Stimulated activated naive CD8-positive, alpha-beta T cell treated with anti-CD3 and anti-CD28 coated beads, Interleukin-15, amount 100 ng/mL, for 72 hours (primary cell): Measurements from ENCODE around the gene LCOR.

ENCODE experiments used
- ATAC-seq: fragments of 150-1000 bp; cut with Tn5 transposase; 2 replicates; pipeline ENCODE4 v1.10.0; 2021; ENCODE audit warnings: mild to moderate bottlenecking, moderate library complexity
- DNase-seq, 2 donors: peaks; one replicate each; pipeline ENCODE4 v3.0.0; 2021 to 2022
- H3K27ac Mint-ChIP-seq, 2 donors: one replicate each; pipeline ENCODE4 v1.8.0; 2022; ENCODE audit warnings: mild to moderate bottlenecking in 2 of 2, mixed read lengths in 2 of 2, moderate library complexity in 2 of 2
- H3K27me3 Mint-ChIP-seq: one replicate; pipeline ENCODE4 v1.8.0; 2022; ENCODE audit warnings: mixed read lengths
- H3K4me1 Mint-ChIP-seq: one replicate; pipeline ENCODE4 v1.8.0; 2022; ENCODE audit warnings: mild to moderate bottlenecking, mixed read lengths
- H3K4me3 Mint-ChIP-seq, 2 donors: one replicate each; pipeline ENCODE4 v1.8.0; 2022; ENCODE audit warnings: mild to moderate bottlenecking in 2 of 2, mixed read lengths in 2 of 2, moderate library complexity in 1 of 2
- H3K9me3 Mint-ChIP-seq, 2 donors: one replicate each; pipeline ENCODE4 v1.8.0; 2022; ENCODE audit warnings: mixed read lengths in 2 of 2

LCOR gene

DNA sequence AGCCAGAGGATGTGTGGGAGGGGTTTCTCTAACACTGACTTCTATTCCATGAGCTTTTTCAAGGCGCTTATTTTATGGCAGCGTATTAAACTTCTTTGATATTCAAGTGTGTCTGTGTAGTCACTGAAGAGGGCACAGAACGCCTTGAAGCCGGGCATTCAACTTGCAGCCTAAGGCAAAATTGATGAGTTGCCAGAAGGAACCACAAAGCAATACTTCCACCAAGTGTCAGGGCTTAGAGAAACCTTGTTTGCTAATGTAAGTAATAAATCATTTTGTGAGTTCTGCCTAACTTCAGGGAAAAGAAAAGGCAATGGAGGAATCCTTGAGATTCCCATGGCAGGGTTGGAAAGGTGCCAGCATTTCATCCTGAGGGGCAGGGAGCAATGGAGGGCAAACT lies 163.8 kb downstream of the LCOR start:
- DNase-seq: no peak
- Mint-ChIP-seq H3K4me1 (peaks cover 13% of the 10 kb centered on the region), H3K27me3 (no peaks in the 10 kb centered on the region), H3K27ac (no peak overlapping the region), H3K9me3 (no peaks in the 10 kb centered on the region), H3K4me3 (no peak overlapping the region)
- ATAC-seq: no peak

DNA sequence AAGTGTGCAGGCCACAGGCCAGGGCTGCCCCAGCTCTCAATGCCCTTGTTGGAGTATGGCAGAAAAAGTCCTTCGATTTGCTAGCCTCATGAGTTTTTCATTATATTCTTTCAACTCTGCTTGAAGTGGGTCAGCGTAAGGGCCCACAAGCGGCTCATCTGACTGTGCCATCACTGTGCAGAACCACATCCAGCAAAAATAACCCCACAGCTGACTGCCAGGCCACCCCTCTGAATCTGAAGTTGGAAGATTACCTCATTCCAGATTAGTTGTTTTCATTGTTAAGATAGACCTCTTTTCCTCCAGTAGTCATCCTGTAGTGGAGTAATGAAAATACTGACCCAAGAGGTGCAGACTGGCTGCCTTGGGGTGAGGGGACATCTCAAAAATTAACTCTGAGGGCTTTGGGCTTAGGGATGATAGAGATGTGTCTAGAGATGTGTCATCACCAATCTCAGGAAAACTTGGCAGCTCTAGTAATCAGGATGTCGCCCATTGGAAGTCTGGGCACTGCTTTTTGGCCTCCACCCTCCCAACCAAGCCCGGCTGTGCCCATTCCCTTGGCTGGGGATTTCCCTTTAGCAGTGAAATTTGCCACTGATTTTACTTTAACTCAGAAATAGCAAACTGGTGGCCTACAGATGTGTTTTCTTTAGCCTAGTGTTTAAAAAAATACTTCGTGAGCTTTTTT lies 164.3 kb downstream of the LCOR start:
- ATAC-seq (no peak), DNase-seq (no peak)
- H3K27me3 Mint-ChIP-seq: no peaks in the 10 kb centered on the region
- no peak overlapping the region for H3K4me3 Mint-ChIP-seq
- no peak overlapping the region for H3K27ac Mint-ChIP-seq
- H3K4me1 Mint-ChIP-seq: peaks cover 9% of the 10 kb centered on the region
- no peaks in the 10 kb centered on the region for H3K9me3 Mint-ChIP-seq

DNA sequence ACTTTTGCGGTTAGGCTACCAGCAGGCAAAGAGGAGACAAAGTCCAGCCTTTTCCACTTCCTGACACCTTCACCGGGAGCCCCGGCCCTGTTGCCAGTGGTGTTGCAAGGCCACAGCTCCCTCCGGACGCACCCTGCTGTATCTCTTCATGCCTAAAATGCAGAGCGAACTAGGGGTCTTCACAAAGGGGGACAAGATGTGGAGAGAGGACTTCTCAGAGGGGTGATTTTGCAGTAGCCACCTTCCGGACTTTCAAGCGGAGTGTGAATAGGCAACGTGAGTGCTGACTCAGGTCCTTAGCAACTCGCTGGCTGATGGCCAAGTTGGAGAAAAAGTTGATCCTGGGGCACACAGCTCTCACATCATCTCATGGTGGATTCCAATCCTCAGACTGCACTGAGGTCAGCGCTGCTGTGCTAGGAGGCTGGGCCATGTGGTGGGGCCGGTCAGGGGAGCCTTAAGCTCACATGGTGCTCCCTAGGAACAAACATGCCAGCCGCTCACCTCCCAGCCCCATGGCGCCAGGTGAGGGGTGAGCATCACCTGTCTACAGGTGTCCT lies 166.3 kb downstream of the LCOR start:
- Mint-ChIP-seq H3K27me3 (no peaks in the 10 kb centered on the region), H3K9me3 (no peaks in the 10 kb centered on the region), H3K27ac (no peak overlapping the region), H3K4me3 (no peak overlapping the region), H3K4me1 (no peaks in the 10 kb centered on the region)
- DNase-seq (no peak), ATAC-seq (no peak)

DNA sequence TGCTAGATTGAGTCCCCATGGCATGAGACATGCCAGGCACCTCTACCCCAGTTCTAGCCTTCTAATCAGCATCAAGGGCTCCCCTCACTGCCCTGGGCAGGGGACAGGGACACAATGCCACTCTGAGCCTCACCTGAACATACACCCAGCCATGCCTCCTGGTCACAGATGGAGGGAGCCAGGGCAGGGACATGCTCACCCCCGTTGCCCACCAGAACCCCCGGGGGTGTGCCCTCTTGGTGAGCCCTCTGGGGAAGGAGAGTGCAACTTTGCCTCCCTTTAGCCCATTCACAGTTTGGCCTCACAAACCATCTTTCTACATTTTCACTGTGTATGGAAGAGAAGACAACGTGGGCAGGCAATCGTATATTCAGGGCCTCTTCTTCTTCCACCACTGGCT lies 167.2 kb downstream of the LCOR start:
- DNase-seq (no peak), ATAC-seq (no peak)
- H3K4me1 Mint-ChIP-seq: no peaks in the 10 kb centered on the region
- H3K9me3 Mint-ChIP-seq: no peaks in the 10 kb centered on the region
- no peaks in the 10 kb centered on the region for H3K27me3 Mint-ChIP-seq
- no peak overlapping the region for H3K27ac Mint-ChIP-seq
- no peak overlapping the region for H3K4me3 Mint-ChIP-seq

DNA sequence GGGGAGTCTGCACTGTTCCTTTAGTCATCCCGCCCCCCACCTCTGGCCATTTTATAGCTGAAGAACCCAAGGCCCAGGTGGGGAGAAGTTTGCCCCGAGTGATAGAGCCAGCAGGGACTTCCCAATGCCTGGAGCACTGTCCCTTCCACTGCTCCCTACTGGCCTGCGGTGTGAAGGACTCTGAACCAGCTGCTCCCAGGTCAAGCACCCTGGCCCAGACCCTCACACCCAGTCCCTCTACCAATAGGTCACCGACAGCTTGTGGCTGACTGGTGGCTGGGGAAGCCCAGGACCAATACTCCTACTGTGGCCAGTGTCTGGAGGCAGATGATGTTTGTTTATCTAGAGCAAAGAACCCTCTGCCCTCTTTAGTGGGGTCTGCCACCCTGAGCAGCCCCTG lies 167.9 kb downstream of the LCOR start:
- ATAC-seq: no peak
- no peaks in the 10 kb centered on the region for H3K9me3 Mint-ChIP-seq
- no peak overlapping the region for H3K27ac Mint-ChIP-seq
- no peak for DNase-seq
- no peak overlapping the region for H3K4me3 Mint-ChIP-seq
- no peaks in the 10 kb centered on the region for H3K27me3 Mint-ChIP-seq
- H3K4me1 Mint-ChIP-seq: no peaks in the 10 kb centered on the region

DNA sequence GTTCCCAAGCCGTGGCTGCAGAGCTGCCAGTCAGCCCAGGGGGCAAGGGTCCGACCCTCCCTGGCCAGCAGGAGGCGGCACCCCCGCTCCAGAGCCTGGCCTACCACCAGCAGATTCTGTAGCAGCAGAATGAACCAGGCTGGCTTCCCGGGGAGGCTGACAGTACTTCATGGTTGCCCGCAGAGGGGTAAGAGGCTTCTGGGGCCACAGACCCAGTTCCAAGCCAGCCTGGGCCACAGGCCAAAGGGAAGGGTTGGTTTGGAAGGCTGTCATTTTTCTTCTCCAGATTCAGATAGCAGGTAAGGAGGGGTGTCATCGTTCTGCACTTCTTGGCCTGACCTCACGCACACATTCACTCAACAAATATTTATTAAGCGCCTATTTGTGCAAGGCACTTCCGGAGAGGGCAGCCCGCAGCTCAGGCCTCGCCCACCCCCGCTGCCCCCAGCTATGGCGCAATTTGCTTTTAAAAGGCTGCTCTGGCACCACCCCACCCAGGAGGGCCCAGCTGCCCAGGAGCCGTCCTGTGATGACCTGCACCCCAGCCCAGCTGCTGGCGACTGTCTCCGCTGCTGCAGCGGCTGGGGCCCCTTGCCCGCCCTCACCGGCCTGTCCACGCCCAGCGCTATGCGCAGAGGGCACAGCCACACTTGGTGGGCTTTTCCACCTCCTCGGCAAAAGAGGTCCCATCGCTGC lies 168.5 kb downstream of the LCOR start:
- no peaks in the 10 kb centered on the region for H3K9me3 Mint-ChIP-seq
- ATAC-seq (no peak), DNase-seq (no peak)
- H3K4me3 Mint-ChIP-seq: no peak overlapping the region
- H3K4me1 Mint-ChIP-seq: no peaks in the 10 kb centered on the region
- no peaks in the 10 kb centered on the region for H3K27me3 Mint-ChIP-seq
- H3K27ac Mint-ChIP-seq: no peak overlapping the region

DNA sequence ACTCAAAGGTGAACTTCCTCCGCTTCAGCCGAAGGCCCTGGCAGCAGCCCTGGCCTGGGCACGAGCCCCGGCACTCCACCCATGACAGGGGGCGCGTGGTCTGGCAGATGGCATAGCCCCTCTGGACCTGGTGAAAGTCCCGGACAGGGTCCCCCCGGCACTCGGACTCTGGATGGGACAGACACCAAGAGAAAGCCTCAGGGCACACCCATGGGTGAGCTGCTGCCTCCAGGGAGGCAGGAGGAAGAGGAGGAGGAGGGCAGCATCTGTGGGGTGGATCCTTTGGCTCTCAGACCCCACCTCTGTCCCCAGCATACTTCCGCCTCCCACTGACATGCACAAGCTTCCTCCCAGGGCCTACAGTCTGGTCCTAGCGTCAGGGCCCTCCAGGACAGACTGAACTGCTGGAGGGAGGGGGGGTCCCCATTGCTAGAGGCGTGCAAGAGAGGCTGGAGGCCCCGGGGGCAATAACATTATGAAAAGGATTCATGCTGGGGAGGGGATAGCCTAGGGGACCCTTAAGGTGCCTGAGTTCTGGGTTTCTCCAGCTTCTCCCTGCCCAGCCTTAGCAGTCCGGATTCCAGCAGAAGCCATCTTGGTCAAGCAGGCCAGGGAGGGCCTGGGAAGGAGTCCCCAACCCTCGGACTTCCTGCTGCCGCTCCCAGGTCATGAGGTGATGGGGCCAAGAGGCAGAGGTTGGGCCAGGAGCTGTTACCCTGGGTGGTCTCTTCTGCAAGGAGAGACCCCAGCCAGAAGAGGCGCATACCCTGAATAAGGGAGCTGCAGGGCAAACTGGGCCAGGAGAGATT lies 169.3 kb downstream of the LCOR start:
- Mint-ChIP-seq H3K27me3 (no peaks in the 10 kb centered on the region), H3K4me3 (no peak overlapping the region), H3K4me1 (no peaks in the 10 kb centered on the region), H3K9me3 (peaks cover 3% of the 10 kb centered on the region in 2 donors), H3K27ac (no peak overlapping the region)
- DNase-seq (no peak), ATAC-seq (no peak)

DNA sequence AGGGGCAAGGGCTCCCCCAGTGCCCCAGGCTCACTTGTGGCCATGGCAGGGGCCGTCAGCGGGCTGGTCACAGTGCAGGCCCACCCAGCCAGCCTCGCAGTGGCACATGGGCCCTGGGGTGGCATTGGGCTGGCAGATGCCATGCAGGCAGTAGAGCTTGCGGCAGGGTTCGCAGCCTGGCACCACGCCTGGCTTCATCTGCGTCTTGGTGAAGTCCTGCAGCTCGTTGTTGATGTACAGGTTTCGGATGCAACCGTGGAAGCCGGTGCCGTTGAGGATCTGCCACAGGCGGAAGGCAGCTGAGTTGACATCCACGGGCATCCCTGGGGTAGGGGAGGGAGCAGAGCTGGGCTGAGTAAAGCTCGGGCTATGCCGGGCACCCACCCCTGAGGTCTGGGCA lies 170.6 kb downstream of the LCOR start:
- Mint-ChIP-seq H3K4me1 (no peaks in the 10 kb centered on the region), H3K27me3 (no peaks in the 10 kb centered on the region), H3K9me3 (peaks cover 15 to 16% of the 10 kb centered on the region in 2 donors), H3K27ac (peak overlapping the region in 1 of 2 donors; percentile 89), H3K4me3 (no peak overlapping the region)
- no peak for ATAC-seq
- no peak for DNase-seq

DNA sequence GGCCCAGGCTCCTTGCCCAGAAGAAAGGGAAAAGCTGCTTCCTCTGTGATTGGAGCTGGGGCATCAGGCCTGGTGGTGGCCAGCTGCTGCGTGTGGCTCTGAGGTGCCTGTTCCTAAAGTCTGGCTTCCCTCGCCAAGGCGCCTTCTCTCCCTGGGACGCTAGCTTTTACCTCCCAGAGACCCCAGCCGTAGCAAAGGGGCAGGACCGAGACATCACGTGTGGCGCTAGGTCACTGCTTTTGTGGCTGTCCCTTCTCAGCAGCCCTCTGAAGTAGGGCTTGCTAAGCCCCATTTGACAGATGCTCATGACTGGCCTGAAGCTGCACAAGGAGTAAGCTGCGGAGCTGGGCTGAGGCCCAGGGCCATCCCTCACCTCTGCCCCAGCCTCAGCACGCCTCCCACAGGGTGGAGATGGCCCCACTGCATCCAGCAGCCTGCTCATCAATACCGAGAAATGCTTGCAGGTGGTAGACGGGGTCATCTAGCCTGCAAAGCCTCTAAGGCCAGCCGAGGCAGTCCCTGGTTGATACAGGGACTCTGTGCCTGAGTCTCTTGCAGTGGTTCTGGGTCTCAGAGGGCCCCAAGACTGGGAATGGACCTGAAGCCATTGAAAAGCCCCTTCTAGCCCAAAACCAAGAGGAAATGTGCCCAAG lies 171.2 kb downstream of the LCOR start:
- DNase-seq (no peak), ATAC-seq (no peak)
- H3K9me3 Mint-ChIP-seq: peaks cover 16 to 19% of the 10 kb centered on the region in 2 donors
- no peaks in the 10 kb centered on the region for H3K4me1 Mint-ChIP-seq
- H3K4me3 Mint-ChIP-seq: no peak overlapping the region
- H3K27ac Mint-ChIP-seq: peak overlapping the region in 1 of 2 donors; percentile 89
- no peaks in the 10 kb centered on the region for H3K27me3 Mint-ChIP-seq

DNA sequence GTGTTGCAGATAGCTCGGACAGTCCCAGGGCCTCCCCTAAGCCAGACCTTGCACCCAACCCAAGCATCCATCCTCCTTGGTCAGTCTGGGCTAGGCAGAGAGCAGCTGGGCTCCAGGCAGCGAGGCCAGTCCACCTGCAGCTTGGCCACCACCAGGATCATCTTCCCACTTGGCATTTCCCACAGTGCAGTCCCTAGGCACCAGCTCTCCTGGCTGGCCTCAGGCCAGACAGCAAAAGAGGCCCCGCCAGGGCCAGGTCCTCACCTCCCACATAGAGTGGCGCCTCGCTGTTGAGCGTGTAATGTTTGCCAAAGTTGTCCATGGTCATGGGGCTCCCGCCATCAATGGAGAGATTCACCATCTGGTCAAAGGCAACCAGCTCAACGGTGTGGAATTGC lies 171.7 kb downstream of the LCOR start:
- ATAC-seq (no peak), DNase-seq (no peak)
- peak overlapping the region in 1 of 2 donors; percentile 10 for H3K27ac Mint-ChIP-seq
- H3K4me3 Mint-ChIP-seq: no peak overlapping the region
- no peaks in the 10 kb centered on the region for H3K27me3 Mint-ChIP-seq
- H3K4me1 Mint-ChIP-seq: no peaks in the 10 kb centered on the region
- peaks cover 16 to 19% of the 10 kb centered on the region in 2 donors for H3K9me3 Mint-ChIP-seq

DNA sequence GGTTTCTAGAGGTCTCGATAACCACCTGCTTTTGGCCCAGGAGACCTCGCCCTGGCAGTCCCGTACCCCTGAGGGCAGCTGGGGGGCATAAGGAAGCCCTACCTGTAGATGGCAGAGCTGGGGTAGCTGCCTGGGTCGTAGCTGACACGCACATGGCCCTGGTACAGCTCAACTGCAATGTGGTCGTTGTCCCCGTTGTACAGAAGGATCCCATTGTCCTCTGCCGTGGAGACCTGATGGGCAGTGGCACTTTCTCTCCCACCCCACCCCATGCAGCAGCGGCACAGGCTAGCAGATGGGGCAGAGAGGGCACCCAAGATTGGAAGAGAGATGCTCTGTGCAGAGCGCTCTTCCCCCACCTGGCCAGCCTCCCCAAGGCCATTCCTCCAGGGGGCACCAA lies 172.5 kb downstream of the LCOR start:
- no peak overlapping the region for H3K27ac Mint-ChIP-seq
- ATAC-seq: no peak
- peaks cover 16 to 19% of the 10 kb centered on the region in 2 donors for H3K9me3 Mint-ChIP-seq
- no peaks in the 10 kb centered on the region for H3K27me3 Mint-ChIP-seq
- no peak overlapping the region for H3K4me3 Mint-ChIP-seq
- no peaks in the 10 kb centered on the region for H3K4me1 Mint-ChIP-seq
- DNase-seq: no peak

DNA sequence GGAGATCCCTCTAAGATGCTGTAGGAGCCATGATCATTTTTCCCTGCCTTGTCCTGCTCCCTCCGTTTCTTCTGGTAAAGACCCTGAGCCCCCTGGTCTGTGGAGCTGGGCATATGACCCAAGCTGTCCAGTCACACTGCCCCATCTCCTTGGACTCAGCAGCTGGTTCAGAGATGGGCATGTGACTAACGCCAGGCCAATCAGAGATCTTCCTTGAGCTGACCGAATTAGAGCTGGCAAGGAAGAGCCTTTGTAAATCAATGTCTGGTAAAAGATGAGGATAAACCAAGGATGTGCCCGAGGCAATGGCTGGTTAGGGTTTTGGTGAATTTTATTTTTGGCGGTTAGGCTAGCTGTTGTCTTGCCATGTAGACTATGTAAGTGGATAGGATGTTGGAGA lies 173.3 kb downstream of the LCOR start:
- peaks cover 16 to 19% of the 10 kb centered on the region in 2 donors for H3K9me3 Mint-ChIP-seq
- DNase-seq (no peak), ATAC-seq (no peak)
- no peak overlapping the region for H3K4me3 Mint-ChIP-seq
- H3K4me1 Mint-ChIP-seq: no peaks in the 10 kb centered on the region
- H3K27ac Mint-ChIP-seq: no peak overlapping the region
- H3K27me3 Mint-ChIP-seq: no peaks in the 10 kb centered on the region

DNA sequence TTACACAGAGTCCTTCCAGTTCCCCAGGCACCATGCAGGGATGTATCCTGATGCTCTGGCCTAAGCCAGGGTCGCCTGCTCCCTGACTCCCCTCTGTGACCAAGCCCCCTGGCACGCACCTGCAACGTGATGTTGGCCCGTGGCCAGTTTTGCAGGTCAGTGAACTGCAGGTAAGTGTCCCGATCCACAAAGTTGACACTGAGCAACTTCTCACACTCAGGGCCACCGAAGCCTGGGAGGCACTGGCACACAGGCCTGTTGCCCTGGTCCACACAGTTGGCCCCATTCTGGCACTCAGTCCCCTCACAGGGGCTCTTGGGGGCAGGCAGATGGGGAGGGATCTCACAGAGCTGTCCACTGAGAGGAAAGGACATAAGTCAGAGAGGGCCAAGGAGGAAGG lies 174.3 kb downstream of the LCOR start:
- H3K27me3 Mint-ChIP-seq: no peaks in the 10 kb centered on the region
- DNase-seq (no peak), ATAC-seq (no peak)
- H3K4me1 Mint-ChIP-seq: no peaks in the 10 kb centered on the region
- no peak overlapping the region for H3K4me3 Mint-ChIP-seq
- peaks cover 16 to 19% of the 10 kb centered on the region in 2 donors for H3K9me3 Mint-ChIP-seq
- no peak overlapping the region for H3K27ac Mint-ChIP-seq

DNA sequence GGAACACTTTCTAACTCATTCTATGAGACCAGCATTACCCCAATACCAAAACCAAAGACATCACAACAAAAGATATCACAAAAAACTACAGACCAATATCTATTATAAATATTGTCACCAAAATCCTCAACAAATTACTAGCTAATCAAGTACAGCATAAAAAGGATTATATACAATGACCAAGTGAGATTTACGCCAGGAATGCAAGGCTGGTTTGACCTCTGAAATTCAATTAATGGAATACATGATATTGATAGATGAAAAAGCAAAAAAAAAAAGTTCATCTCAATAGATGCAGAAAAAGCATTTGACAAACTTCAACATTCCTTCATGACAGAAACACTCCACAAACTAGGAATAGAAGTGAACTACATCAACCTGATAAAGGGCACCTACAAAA lies 175.3 kb downstream of the LCOR start:
- Mint-ChIP-seq H3K4me1 (no peaks in the 10 kb centered on the region), H3K9me3 (peaks cover 16 to 19% of the 10 kb centered on the region in 2 donors), H3K4me3 (no peak overlapping the region), H3K27ac (no peak overlapping the region), H3K27me3 (no peaks in the 10 kb centered on the region)
- DNase-seq: no peak
- no peak for ATAC-seq

DNA sequence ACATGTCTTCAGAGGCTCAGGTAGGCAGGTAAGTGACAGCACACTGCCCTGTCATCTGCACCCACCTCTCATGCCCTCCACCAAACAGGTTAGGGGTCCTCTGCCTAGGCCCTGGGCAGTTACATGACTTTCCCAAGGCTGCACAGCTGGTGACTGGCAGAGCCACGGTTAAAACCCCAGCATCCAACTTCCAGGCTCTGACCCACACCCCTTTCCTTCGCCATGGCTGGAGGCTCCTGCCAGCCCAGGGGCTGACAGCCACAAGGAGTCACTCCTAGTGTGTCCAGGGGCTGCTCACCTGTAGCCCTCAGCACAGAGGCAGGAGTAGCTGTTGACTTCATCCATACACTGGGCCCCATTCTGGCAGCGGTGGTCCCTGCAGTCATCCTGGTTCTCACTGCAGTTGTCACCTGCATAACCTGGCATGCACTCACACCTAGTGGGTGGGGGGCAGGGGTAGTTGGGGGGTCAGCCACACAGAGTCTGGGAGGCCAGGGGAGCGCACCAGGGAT lies 178.7 kb downstream of the LCOR start:
- Mint-ChIP-seq H3K4me3 (no peak overlapping the region), H3K27ac (no peak overlapping the region), H3K4me1 (peaks cover 4% of the 10 kb centered on the region), H3K27me3 (no peaks in the 10 kb centered on the region), H3K9me3 (peaks cover 16 to 19% of the 10 kb centered on the region in 2 donors)
- no peak for DNase-seq
- ATAC-seq: no peak
